ENCODE data around the gene MBD3.
"Not testable (repeated sequence)": the region's sequence is repeated elsewhere in the genome, so short reads cannot be mapped to it uniquely, and the experiment has no call there.

MBD3 gene

GRCh38 chr19:1540365-1540925, 52.2 kb downstream of the MBD3 start:
- no peak for TF ChIP-seq CTCF (IDR thresholded peaks at IDR 0.05; ENCODE audit: control insufficient read depth, extremely low read depth, insufficient read depth)
- H3K4me3 ChIP-seq (ENCODE audit: low read depth, low read length) = no peak overlapping the region
- no peak for DNase-seq (ENCODE audit: low read depth)

GRCh38 chr19:1539749-1540148, 52.9 kb downstream of the MBD3 start:
- not testable (repeated sequence) for H3K4me3 ChIP-seq (ENCODE audit: low read depth, low read length); DNase-seq (ENCODE audit: low read depth)

GRCh38 chr19:1538978-1539377, 53.7 kb downstream of the MBD3 start:
- no peak for TF ChIP-seq CTCF (IDR thresholded peaks at IDR 0.05; ENCODE audit: control insufficient read depth, extremely low read depth, insufficient read depth)

GRCh38 chr19:1535699-1536098, 57.0 kb downstream of the MBD3 start:
- not testable (repeated sequence) for DNase-seq (ENCODE audit: low read depth); H3K4me3 ChIP-seq (ENCODE audit: low read depth, low read length)

More at GRCh38 chr19:1538978-1539377, 53.7 kb downstream of the MBD3 start:
- DNase-seq (ENCODE audit: low read depth) = no peak
- H3K4me3 ChIP-seq (ENCODE audit: low read depth, low read length) = no peak overlapping the region

- DNase-seq (ENCODE audit: low read depth) = no peak
- H3K4me3 ChIP-seq (ENCODE audit: low read depth, low read length) = no peak overlapping the region
- TF ChIP-seq CTCF (IDR thresholded peaks at IDR 0.05; ENCODE audit: control insufficient read depth, extremely low read depth, insufficient read depth) = no peak
Observed at GRCh38 chr19:1534972-1535371, 57.7 kb downstream of the MBD3 start.

- H3K4me3 ChIP-seq (ENCODE audit: low read depth, low read length) = no peak overlapping the region
- no peak for DNase-seq (ENCODE audit: low read depth)
- no peak for TF ChIP-seq CTCF (IDR thresholded peaks at IDR 0.05; ENCODE audit: control insufficient read depth, extremely low read depth, insufficient read depth)
Observed at GRCh38 chr19:1533510-1534150, 59.0 kb downstream of the MBD3 start.

GRCh38 chr19:1532003-1532402, 60.7 kb downstream of the MBD3 start:
- TF ChIP-seq CTCF (IDR thresholded peaks at IDR 0.05; ENCODE audit: control insufficient read depth, extremely low read depth, insufficient read depth) = no peak
- no peak for DNase-seq (ENCODE audit: low read depth)
- H3K4me3 ChIP-seq (ENCODE audit: low read depth, low read length) = no peak overlapping the region

GRCh38 chr19:1531587-1531986, 61.1 kb downstream of the MBD3 start:
- TF ChIP-seq CTCF (IDR thresholded peaks at IDR 0.05; ENCODE audit: control insufficient read depth, extremely low read depth, insufficient read depth) = no peak
- H3K4me3 ChIP-seq (ENCODE audit: low read depth, low read length) = no peak overlapping the region
- DNase-seq (ENCODE audit: low read depth) = no peak

GRCh38 chr19:1530856-1531255, 61.8 kb downstream of the MBD3 start:
- DNase-seq (ENCODE audit: low read depth); H3K4me3 ChIP-seq (ENCODE audit: low read depth, low read length): not testable (repeated sequence)
